AG09309 (cell line): ENCODE measurements around the gene ATG2A.

ENCODE experiments used
- DNase-seq: peaks from one replicate; pipeline ENCODE4 v3.0.0-alpha.2; 2010; ENCODE audit warnings: low read depth
- H3K4me3 ChIP-seq: 2 replicates; pipeline ENCODE4 v1.5.1; 2011; ENCODE audit warnings: mild to moderate bottlenecking, low read depth, low read length, moderate library complexity; ENCODE audit not compliant: control insufficient read depth
- CTCF ChIP-seq: IDR thresholded peaks from 2 replicates; pipeline ENCODE4 v1.5.1; 2011; ENCODE audit warnings: mild to moderate bottlenecking, low read depth, low read length, inconsistent platforms; ENCODE audit not compliant: insufficient read depth, control insufficient read depth; ENCODE audit errors: missing control alignments

Gene ATG2A

GRCh38 chr11:64852804-64853509, 64.1 kb downstream of the ATG2A start:
- no peak for DNase-seq
- no peak for TF ChIP-seq CTCF
- H3K4me3 ChIP-seq: no peak overlapping the region

- no peak for TF ChIP-seq CTCF
- DNase-seq: no peak
- H3K4me3 ChIP-seq: no peak overlapping the region
Measured at GRCh38 chr11:64851831-64852351, 65.1 kb downstream of the ATG2A start.

GRCh38 chr11:64850979-64851567, 65.9 kb downstream of the ATG2A start:
- DNase-seq: no peak

GRCh38 chr11:64849598-64850356, 67.2 kb downstream of the ATG2A start:
- TF ChIP-seq CTCF: peak; percentile 26
- no peak for DNase-seq
- no peak overlapping the region for H3K4me3 ChIP-seq

More at GRCh38 chr11:64850979-64851567, 65.9 kb downstream of the ATG2A start:
- TF ChIP-seq CTCF: no peak
- no peak overlapping the region for H3K4me3 ChIP-seq

- H3K4me3 ChIP-seq: no peak overlapping the region
- DNase-seq: no peak
- TF ChIP-seq CTCF: peak; percentile 2
Measured at GRCh38 chr11:64848826-64849597, 68.0 kb downstream of the ATG2A start.
